GM12878 (cell line): ENCODE measurements around the gene ADAMTS17. TPM values are rescaled to one million over a fixed set of nuclear protein-coding genes. Genes with fewer than 3 reads are reported as not detected.

Experiments
- ATAC-seq: fragments of 200-7000 bp; cut with Tn5 transposase; 3 replicates; pipeline ENCODE4 v1.9.1; 2020; ENCODE audit warnings: mild to moderate bottlenecking, moderate library complexity
- BruUV-seq: library from RNA; stranded (reverse); fragments of 400-500 nt; replicated peaks from 2 replicates; lab custom pipeline; 2021; lab: Mats Ljungman, UMichigan
- CTCF ChIA-PET: fragments of 300-600 bp; sonication (Branson Sonifier 250); formaldehyde crosslinking; extraction: SDS; loops from one replicate; lab custom pipeline; 2021; ENCODE audit warnings: inconsistent platforms; lab: Yijun Ruan, JAX
- POLR2A ChIA-PET: fragments of 350-600 bp; formaldehyde crosslinking; extraction: SDS; loops from one replicate; lab custom pipeline; 2021; ENCODE audit warnings: inconsistent platforms; lab: Charles Lee
- RAD21 ChIA-PET: fragments of 300-600 bp; sonication (Branson Sonifier 250); formaldehyde crosslinking; loops from one replicate; lab custom pipeline; 2023; ENCODE audit warnings: antibody characterized with exemption; ENCODE audit not compliant: unreplicated experiment; lab: Charles Lee
- SMC1A ChIA-PET: fragments of 300-600 bp; sonication (Branson Sonifier 250); formaldehyde crosslinking; loops from one replicate; lab custom pipeline; 2023; ENCODE audit not compliant: unreplicated experiment, uncharacterized antibody; lab: Charles Lee
- DNase-seq: peaks from one replicate; pipeline ENCODE4 v3.0.0-alpha.2; 2011; ENCODE audit warnings: low read depth, low spot score
- FAIRE-seq: peaks from 3 replicates; lab custom pipeline; 2011; peaks lifted over from hg19 to GRCh38; lab: Jason Lieb, UNC
- H2AFZ ChIP-seq: 2 replicates; pipeline ENCODE4 v1.6.0; 2011; ENCODE audit warnings: low read depth, low read length, control low read depth; ENCODE audit not compliant: control insufficient read depth
- H3K27ac ChIP-seq: 2 replicates; pipeline ENCODE4 v1.5.1; 2011; ENCODE audit warnings: control low read depth; ENCODE audit not compliant: control insufficient read depth, insufficient read depth
- H3K27me3 ChIP-seq, 2 experiments: replicated peaks in 1 of 2; 2 replicates each; pipeline versions ENCODE4 v1.6.0 to v1.6.1; 2011; ENCODE audit warnings: low read length in 1 of 2; ENCODE audit not compliant: control insufficient read depth in 2 of 2, insufficient read depth in 2 of 2
- H3K36me3 ChIP-seq, 2 experiments: 2 replicates each; pipeline ENCODE4 v1.5.1; 2011; ENCODE audit warnings: low read length in 1 of 2; ENCODE audit not compliant: control insufficient read depth in 2 of 2, insufficient read depth in 2 of 2
- H3K4me1 ChIP-seq: 2 replicates; pipeline ENCODE4 v1.6.1; 2011; ENCODE audit warnings: mild to moderate bottlenecking, low read length, moderate library complexity, mixed read lengths; ENCODE audit not compliant: control insufficient read depth, insufficient read depth
- H3K4me2 ChIP-seq: 2 replicates; pipeline ENCODE4 v1.6.0; 2011; ENCODE audit warnings: control low read depth; ENCODE audit not compliant: control insufficient read depth, insufficient read depth
- H3K4me3 ChIP-seq: fragments of 200-600 bp; sonication (generic); 2 replicates; pipeline ENCODE4 v1.5.1; 2016
- H3K79me2 ChIP-seq: 2 replicates; pipeline ENCODE4 v1.6.0; 2011; ENCODE audit warnings: low read length; ENCODE audit not compliant: control insufficient read depth, insufficient read depth
- H3K9ac ChIP-seq: 2 replicates; pipeline ENCODE4 v1.8.0; 2011; ENCODE audit warnings: low read length, control low read depth, mixed read lengths; ENCODE audit not compliant: control insufficient read depth, insufficient read depth
- H3K9me3 ChIP-seq: replicated peaks from 3 replicates; pipeline ENCODE4 v1.5.1; 2011; ENCODE audit warnings: mild to moderate bottlenecking, low read length; ENCODE audit not compliant: control insufficient read depth, insufficient read depth
- H4K20me1 ChIP-seq: 2 replicates; pipeline ENCODE4 v1.6.0; 2011; ENCODE audit not compliant: control insufficient read depth, insufficient read depth
- ASH2L ChIP-seq: fragments of 300-600, 200-600 bp; sonication (generic); IDR thresholded peaks from 2 replicates; pipeline ENCODE4 v1.6.1; 2017; ENCODE audit warnings: low read depth, mild to moderate bottlenecking, borderline replicate concordance
- ELK1 ChIP-seq: IDR thresholded peaks from 2 replicates; pipeline ENCODE4 v1.6.1; 2012; ENCODE audit warnings: low read depth, low read length, improper control_type of control experiment
- IRF5 ChIP-seq: fragments of 450-650 bp; IDR thresholded peaks from 2 replicates; pipeline ENCODE4 v1.6.1; 2017; ENCODE audit warnings: borderline replicate concordance
- NKRF ChIP-seq: fragments of 450-650 bp; conservative IDR thresholded peaks from 2 replicates; pipeline ENCODE4 v1.6.1; 2017; ENCODE audit warnings: mild to moderate bottlenecking, moderate library complexity
- RELA ChIP-seq: fragments of 450-650 bp; IDR thresholded peaks from 2 replicates; pipeline ENCODE4 v1.8.0; 2014; ENCODE audit warnings: borderline replicate concordance; ENCODE audit not compliant: partially characterized antibody
- SUZ12 ChIP-seq: fragments of 200-600 bp; sonication (generic); IDR thresholded peaks from one replicate; pipeline ENCODE4 v1.6.1; 2018; ENCODE audit warnings: antibody characterized with exemption, mild to moderate bottlenecking; ENCODE audit not compliant: unreplicated experiment
- TCF3 ChIP-seq: IDR thresholded peaks from 2 replicates; pipeline ENCODE4 v1.6.1; 2012; ENCODE audit warnings: low read depth, mild to moderate bottlenecking, low read length, borderline replicate concordance; ENCODE audit not compliant: insufficient read depth
- WRNIP1 ChIP-seq: IDR thresholded peaks from 2 replicates; pipeline ENCODE4 v1.6.1; 2011; ENCODE audit warnings: low read depth, low read length, improper control_type of control experiment, borderline replicate concordance
- ZNF384 ChIP-seq: IDR thresholded peaks from 2 replicates; pipeline ENCODE4 v1.6.1; 2012; ENCODE audit warnings: low read depth, mild to moderate bottlenecking, low read length, improper control_type of control experiment, borderline replicate concordance
- ZSCAN29 ChIP-seq: fragments of 450-650 bp; IDR thresholded peaks from 2 replicates; pipeline ENCODE4 v1.6.1; 2017; ENCODE audit warnings: mild to moderate bottlenecking, moderate library complexity
- WGBS: methylation state at CpG from one replicate; pipeline ENCODE4 v1.1.6; 2016; ENCODE audit warnings: low lambda C conversion rate; ENCODE audit not compliant: insufficient replicate concordance, insufficient coverage; ENCODE audit errors: missing lambda C conversion rate; 5-methylcytosine and 5-hydroxymethylcytosine counted together
- in situ Hi-C: fragments of 300-500 bp; cut with MboI; formaldehyde crosslinking; loops from 9 replicates; pipeline ENCODE4 v1.14.3; 2018; ENCODE audit warnings: mixed read lengths
- intact Hi-C: fragments of 100-400 bp; cut with micrococcal nuclease; formaldehyde crosslinking; loops from one replicate; pipeline ENCODE4 v1.14.2; 2022; ENCODE audit not compliant: unreplicated experiment
- polyA plus RNA-seq, 11 experiments: library from polyadenylated mRNA; depleted of rRNA in 4 of 11; unstranded in 6 of 11; stranded (reverse) in 5 of 11; fragments of >200 nt; fragmentation: Nextera tagmentation in 4 of 11; fragmentation: Illumina TruSeq in 1 of 11; extraction: Ambion mirVana in 4 of 11; extraction: Trizol in 1 of 11; gene quantifications; 1 replicate in 1 of 11; 2 replicates in 10 of 11; pipeline versions ENCODE4 v1.2.1 to v1.2.3, GENCODE V29; 2011 to 2016; ENCODE audit warnings: inconsistent platforms in 2 of 11, missing spikeins in 2 of 11, low read depth in 1 of 11
- total RNA-seq, 4 experiments: library from RNA; depleted of rRNA in 3 of 4; stranded (reverse); fragments of >200 nt in 3 of 4; fragmentation: Illumina TruSeq in 1 of 4; extraction: Trizol in 1 of 4; gene quantifications; 2 replicates each; pipeline versions ENCODE4 v1.2.1 to v1.2.3, GENCODE V29; 2013 to 2021
- TF ChIP-seq, protein P1 (sequence below): fragments of 450-650 bp; IDR thresholded peaks from 2 replicates; pipeline ENCODE4 v1.6.1; 2017; ENCODE audit warnings: antibody characterized with exemption, mild to moderate bottlenecking, moderate library complexity
- TF ChIP-seq, protein P2 (sequence below): fragments of 150-350 bp; IDR thresholded peaks from 2 replicates; pipeline ENCODE4 v1.6.1; 2016; ENCODE audit warnings: low read depth, low read length

Gene ADAMTS17
- total and polyA plus RNA-seq, 10 of the 15 experiments (the other 5 are each of a cell fraction or from before 2014, with no cell fraction given), result 0.04 to 0.50 (median 0.10) TPM; not detected in 4

GRCh38 chr15:100160953-100161352, 180.8 kb downstream of the ADAMTS17 start:
- Histone ChIP-seq H3K4me3 (no peak overlapping the region), H3K79me2 (no peaks in the 10 kb centered on the region), H4K20me1 (no peaks in the 10 kb centered on the region), H2AFZ (no peak overlapping the region), H3K27ac (no peak overlapping the region), H3K4me1 (no peaks in the 10 kb centered on the region), H3K4me2 (no peak overlapping the region), H3K9me3 (no peaks in the 10 kb centered on the region; the same call in 2 of the 3 replicates), H3K9ac (no peak overlapping the region), H3K27me3 (no peaks in the 10 kb centered on the region), H3K36me3 (no peaks in the 10 kb centered on the region)
- FAIRE-seq, result no peak
- intact Hi-C loops, result no loop called here
- no peak for ATAC-seq
- in situ Hi-C loops, result no loop called here
- BruUV-seq, result no TSS peak
- 27% methylated on average over 11 of the region's 11 CpGs for WGBS
- CTCF ChIA-PET, result no interaction called here
- no peak for DNase-seq
- SMC1A ChIA-PET, result no interaction called here
- POLR2A ChIA-PET, result no interaction called here
- RAD21 ChIA-PET, result no interaction called here
- TF ChIP-seq NKRF (no peak), SUZ12 (no peak), ELK1 (no peak), ZNF384 (no peak), WRNIP1 (no peak), ASH2L (no peak), RELA (no peak), ZSCAN29 (no peak), IRF5 (no peak), TCF3 (no peak)
- TF ChIP-seq, protein P1, sequence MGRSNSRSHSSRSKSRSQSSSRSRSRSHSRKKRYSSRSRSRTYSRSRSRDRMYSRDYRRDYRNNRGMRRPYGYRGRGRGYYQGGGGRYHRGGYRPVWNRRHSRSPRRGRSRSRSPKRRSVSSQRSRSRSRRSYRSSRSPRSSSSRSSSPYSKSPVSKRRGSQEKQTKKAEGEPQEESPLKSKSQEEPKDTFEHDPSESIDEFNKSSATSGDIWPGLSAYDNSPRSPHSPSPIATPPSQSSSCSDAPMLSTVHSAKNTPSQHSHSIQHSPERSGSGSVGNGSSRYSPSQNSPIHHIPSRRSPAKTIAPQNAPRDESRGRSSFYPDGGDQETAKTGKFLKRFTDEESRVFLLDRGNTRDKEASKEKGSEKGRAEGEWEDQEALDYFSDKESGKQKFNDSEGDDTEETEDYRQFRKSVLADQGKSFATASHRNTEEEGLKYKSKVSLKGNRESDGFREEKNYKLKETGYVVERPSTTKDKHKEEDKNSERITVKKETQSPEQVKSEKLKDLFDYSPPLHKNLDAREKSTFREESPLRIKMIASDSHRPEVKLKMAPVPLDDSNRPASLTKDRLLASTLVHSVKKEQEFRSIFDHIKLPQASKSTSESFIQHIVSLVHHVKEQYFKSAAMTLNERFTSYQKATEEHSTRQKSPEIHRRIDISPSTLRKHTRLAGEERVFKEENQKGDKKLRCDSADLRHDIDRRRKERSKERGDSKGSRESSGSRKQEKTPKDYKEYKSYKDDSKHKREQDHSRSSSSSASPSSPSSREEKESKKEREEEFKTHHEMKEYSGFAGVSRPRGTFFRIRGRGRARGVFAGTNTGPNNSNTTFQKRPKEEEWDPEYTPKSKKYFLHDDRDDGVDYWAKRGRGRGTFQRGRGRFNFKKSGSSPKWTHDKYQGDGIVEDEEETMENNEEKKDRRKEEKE, result no peak
- TF ChIP-seq, protein P2, sequence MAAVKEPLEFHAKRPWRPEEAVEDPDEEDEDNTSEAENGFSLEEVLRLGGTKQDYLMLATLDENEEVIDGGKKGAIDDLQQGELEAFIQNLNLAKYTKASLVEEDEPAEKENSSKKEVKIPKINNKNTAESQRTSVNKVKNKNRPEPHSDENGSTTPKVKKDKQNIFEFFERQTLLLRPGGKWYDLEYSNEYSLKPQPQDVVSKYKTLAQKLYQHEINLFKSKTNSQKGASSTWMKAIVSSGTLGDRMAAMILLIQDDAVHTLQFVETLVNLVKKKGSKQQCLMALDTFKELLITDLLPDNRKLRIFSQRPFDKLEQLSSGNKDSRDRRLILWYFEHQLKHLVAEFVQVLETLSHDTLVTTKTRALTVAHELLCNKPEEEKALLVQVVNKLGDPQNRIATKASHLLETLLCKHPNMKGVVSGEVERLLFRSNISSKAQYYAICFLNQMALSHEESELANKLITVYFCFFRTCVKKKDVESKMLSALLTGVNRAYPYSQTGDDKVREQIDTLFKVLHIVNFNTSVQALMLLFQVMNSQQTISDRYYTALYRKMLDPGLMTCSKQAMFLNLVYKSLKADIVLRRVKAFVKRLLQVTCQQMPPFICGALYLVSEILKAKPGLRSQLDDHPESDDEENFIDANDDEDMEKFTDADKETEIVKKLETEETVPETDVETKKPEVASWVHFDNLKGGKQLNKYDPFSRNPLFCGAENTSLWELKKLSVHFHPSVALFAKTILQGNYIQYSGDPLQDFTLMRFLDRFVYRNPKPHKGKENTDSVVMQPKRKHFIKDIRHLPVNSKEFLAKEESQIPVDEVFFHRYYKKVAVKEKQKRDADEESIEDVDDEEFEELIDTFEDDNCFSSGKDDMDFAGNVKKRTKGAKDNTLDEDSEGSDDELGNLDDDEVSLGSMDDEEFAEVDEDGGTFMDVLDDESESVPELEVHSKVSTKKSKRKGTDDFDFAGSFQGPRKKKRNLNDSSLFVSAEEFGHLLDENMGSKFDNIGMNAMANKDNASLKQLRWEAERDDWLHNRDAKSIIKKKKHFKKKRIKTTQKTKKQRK, result no peak
